ENCODE data around the gene IPCEF1. TPM values are rescaled to one million over a fixed set of nuclear protein-coding genes. Genes with fewer than 3 reads are reported as not detected.

IPCEF1 gene
- total RNA-seq, 1 donor from 2014 or later = not detected

- DNase-seq (ENCODE audit: low spot score in 2 of 2) = no peak
- intact Hi-C loops (cut with DNase I) = no loop called here
- H3K27ac ChIP-seq = no peak overlapping the region
Observed at GRCh38 chr6:154213782-154214181, 142.8 kb downstream of the IPCEF1 start.

GRCh38 chr6:154210678-154211077 is 145.9 kb downstream of the IPCEF1 start:
- H3K27ac ChIP-seq = no peak overlapping the region
- H3K27me3 ChIP-seq = no peaks in the 10 kb centered on the region
- no peaks in the 10 kb centered on the region for H3K36me3 ChIP-seq
- no peaks in the 10 kb centered on the region for H3K4me1 ChIP-seq
- intact Hi-C loops (cut with DNase I) = no loop called here
- DNase-seq (ENCODE audit: low spot score in 2 of 2) = no peak
- TF ChIP-seq, protein P1, sequence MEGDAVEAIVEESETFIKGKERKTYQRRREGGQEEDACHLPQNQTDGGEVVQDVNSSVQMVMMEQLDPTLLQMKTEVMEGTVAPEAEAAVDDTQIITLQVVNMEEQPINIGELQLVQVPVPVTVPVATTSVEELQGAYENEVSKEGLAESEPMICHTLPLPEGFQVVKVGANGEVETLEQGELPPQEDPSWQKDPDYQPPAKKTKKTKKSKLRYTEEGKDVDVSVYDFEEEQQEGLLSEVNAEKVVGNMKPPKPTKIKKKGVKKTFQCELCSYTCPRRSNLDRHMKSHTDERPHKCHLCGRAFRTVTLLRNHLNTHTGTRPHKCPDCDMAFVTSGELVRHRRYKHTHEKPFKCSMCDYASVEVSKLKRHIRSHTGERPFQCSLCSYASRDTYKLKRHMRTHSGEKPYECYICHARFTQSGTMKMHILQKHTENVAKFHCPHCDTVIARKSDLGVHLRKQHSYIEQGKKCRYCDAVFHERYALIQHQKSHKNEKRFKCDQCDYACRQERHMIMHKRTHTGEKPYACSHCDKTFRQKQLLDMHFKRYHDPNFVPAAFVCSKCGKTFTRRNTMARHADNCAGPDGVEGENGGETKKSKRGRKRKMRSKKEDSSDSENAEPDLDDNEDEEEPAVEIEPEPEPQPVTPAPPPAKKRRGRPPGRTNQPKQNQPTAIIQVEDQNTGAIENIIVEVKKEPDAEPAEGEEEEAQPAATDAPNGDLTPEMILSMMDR (IDR thresholded peaks at IDR 0.05) = no peak
- no peak overlapping the region for H3K4me3 ChIP-seq
- H3K9me3 ChIP-seq = no peaks in the 10 kb centered on the region

More at GRCh38 chr6:154213782-154214181, 142.8 kb downstream of the IPCEF1 start:
- TF ChIP-seq, protein P1 (IDR thresholded peaks at IDR 0.05) = no peak
- H3K4me3 ChIP-seq = no peak overlapping the region
- no peaks in the 10 kb centered on the region for H3K36me3 ChIP-seq
- H3K27me3 ChIP-seq = no peaks in the 10 kb centered on the region
- no peaks in the 10 kb centered on the region for H3K4me1 ChIP-seq
- no peaks in the 10 kb centered on the region for H3K9me3 ChIP-seq

GRCh38 chr6:154209555-154209954 is 147.0 kb downstream of the IPCEF1 start:
- Histone ChIP-seq H3K9me3 (no peaks in the 10 kb centered on the region), H3K36me3 (no peaks in the 10 kb centered on the region), H3K27me3 (no peaks in the 10 kb centered on the region), H3K4me3 (no peak overlapping the region), H3K4me1 (no peaks in the 10 kb centered on the region), H3K27ac (no peak overlapping the region)
- intact Hi-C loops (cut with DNase I) = no loop called here
- TF ChIP-seq, protein P1 (IDR thresholded peaks at IDR 0.05) = no peak
- no peak for DNase-seq (ENCODE audit: low spot score in 2 of 2)

DNA sequence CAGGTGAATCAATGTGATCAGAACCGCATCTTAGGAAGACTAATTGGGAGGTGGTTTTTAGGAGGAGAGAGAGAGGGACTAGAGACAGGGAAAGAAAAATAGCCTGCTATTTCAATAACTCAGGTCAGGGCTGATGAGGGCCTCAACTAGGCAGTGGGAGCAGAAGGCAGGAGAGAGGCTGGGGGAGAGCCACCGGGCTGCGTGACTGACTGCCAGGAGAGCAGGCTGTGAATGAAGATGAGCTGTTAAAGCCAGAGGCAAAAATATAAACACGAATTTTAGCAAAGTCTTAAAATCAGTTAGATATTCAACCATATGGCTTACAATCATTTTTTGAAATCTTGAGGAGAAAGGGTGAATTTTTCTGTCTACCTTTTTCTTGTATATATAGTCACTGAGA is 149.6 kb downstream of the IPCEF1 start:
- Histone ChIP-seq H3K27ac (no peak overlapping the region), H3K4me1 (no peaks in the 10 kb centered on the region), H3K36me3 (no peaks in the 10 kb centered on the region), H3K9me3 (no peaks in the 10 kb centered on the region), H3K4me3 (no peak overlapping the region), H3K27me3 (no peaks in the 10 kb centered on the region)
- intact Hi-C loops (cut with DNase I) = no loop called here
- DNase-seq (ENCODE audit: low spot score in 2 of 2) = no peak
- TF ChIP-seq, protein P1 (IDR thresholded peaks at IDR 0.05) = no peak

GRCh38 chr6:154206141-154206540 is 150.5 kb downstream of the IPCEF1 start:
- Histone ChIP-seq H3K9me3 (no peaks in the 10 kb centered on the region), H3K27ac (no peak overlapping the region), H3K4me1 (no peaks in the 10 kb centered on the region), H3K36me3 (no peaks in the 10 kb centered on the region), H3K27me3 (no peaks in the 10 kb centered on the region), H3K4me3 (no peak overlapping the region)
- TF ChIP-seq, protein P1 (IDR thresholded peaks at IDR 0.05) = no peak
- no peak for DNase-seq (ENCODE audit: low spot score in 2 of 2)
- intact Hi-C loops (cut with DNase I) = no loop called here

GRCh38 chr6:154202958-154203357 is 153.6 kb downstream of the IPCEF1 start:
- Histone ChIP-seq H3K4me3 (no peak overlapping the region), H3K4me1 (no peaks in the 10 kb centered on the region), H3K27me3 (no peaks in the 10 kb centered on the region), H3K36me3 (no peaks in the 10 kb centered on the region), H3K9me3 (no peaks in the 10 kb centered on the region), H3K27ac (no peak overlapping the region)
- TF ChIP-seq, protein P1 (IDR thresholded peaks at IDR 0.05) = no peak
- intact Hi-C loops (cut with DNase I) = no loop called here
- DNase-seq (ENCODE audit: low spot score in 2 of 2) = no peak

Data from ascending aorta (tissue), 2 donors.